ENCODE data around the gene CDC14B. TPM values are rescaled to one million over a fixed set of nuclear protein-coding genes. Genes with fewer than 3 reads are reported as not detected.
A peak's percentile ranks its signal among the peaks of the same experiment; 100 is the strongest.

The CDC14B gene
- total RNA-seq, 1 experiment from 2014 or later: 5.2 TPM

DNA sequence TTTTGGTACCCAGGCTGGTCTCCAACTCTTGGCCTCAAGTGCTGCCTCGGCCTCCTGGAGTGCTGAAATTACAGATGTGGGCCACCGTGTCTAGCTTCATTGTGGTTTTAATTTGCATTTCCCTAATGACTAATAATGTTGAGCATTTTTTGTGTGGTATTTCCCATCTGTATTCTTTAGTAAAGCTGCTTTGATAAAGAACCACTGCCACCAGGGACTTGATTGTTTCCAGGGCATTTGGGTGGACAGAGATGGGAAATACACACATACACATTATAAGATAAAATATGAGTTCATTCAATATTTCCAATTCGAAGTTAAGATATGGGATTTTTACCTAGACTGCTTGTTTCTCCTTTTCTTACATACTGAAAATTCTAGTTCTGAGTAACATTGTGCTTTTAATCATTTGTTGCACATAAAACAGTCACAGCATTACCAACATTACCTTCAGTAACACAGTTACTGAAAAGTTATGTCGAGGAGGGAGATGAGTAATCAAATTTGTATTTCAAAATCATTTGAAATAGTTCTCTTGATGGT lies 140.7 kb downstream of the CDC14B start:
- peak; percentile 41 for DNase-seq (ENCODE audit: low spot score)
- H3K27me3 ChIP-seq (replicated peaks; ENCODE audit: insufficient read depth, low read depth, low read length, poor library complexity): no peaks in the 10 kb centered on the region
- POLR2A ChIA-PET (ENCODE audit: low non-redundant PET): no interaction called here
- no peak overlapping the region for H3K27ac ChIP-seq (ENCODE audit: low read depth, low read length, poor library complexity, severe bottlenecking)
- H3K4me3 ChIP-seq (ENCODE audit: low read depth, low read length, poor library complexity, severe bottlenecking): no peak overlapping the region
- no TSS peak for BruUV-seq (replicated peaks)
- H3K4me1 ChIP-seq (ENCODE audit: insufficient read depth, low read length, poor library complexity, severe bottlenecking): peaks cover 18% of the 10 kb centered on the region
- CTCF ChIA-PET: no interaction called here
- H3K9me3 ChIP-seq (ENCODE audit: low read depth, low read length, poor library complexity, severe bottlenecking): no peaks in the 10 kb centered on the region
- TF ChIP-seq, protein P1, sequence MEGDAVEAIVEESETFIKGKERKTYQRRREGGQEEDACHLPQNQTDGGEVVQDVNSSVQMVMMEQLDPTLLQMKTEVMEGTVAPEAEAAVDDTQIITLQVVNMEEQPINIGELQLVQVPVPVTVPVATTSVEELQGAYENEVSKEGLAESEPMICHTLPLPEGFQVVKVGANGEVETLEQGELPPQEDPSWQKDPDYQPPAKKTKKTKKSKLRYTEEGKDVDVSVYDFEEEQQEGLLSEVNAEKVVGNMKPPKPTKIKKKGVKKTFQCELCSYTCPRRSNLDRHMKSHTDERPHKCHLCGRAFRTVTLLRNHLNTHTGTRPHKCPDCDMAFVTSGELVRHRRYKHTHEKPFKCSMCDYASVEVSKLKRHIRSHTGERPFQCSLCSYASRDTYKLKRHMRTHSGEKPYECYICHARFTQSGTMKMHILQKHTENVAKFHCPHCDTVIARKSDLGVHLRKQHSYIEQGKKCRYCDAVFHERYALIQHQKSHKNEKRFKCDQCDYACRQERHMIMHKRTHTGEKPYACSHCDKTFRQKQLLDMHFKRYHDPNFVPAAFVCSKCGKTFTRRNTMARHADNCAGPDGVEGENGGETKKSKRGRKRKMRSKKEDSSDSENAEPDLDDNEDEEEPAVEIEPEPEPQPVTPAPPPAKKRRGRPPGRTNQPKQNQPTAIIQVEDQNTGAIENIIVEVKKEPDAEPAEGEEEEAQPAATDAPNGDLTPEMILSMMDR (conservative IDR thresholded peaks at IDR 0.05; ENCODE audit: low read depth, low read length): no peak
- no peak for TF ChIP-seq EZH2 (IDR thresholded peaks at IDR 0.05; ENCODE audit: borderline replicate concordance, low read depth, low read length, poor library complexity, severe bottlenecking)
- intact Hi-C loops (cut with micrococcal nuclease; ENCODE audit: unreplicated experiment): no loop called here
- no peaks in the 10 kb centered on the region for H3K36me3 ChIP-seq (ENCODE audit: insufficient read depth, low read length, poor library complexity, severe bottlenecking)

DNA sequence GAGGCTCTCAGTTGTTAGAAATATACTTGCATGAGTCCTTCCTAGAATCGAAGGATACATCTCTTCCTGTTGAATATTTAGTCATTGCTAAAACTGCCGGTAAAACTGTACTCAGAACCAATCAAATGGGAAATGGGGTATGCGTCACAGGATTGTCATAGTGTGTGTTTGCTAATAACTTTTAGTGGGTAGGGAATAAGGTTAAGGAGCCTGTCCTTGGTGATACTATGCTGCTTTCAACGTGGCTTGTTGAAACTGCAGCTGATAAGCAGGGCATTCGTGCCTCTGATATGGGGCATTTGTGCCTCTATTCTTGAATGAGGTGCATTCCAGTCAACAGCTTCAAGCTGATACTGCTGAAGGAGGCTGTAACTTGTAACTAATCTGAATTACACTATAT lies 143.1 kb downstream of the CDC14B start:
- BruUV-seq (replicated peaks): no TSS peak
- ChIA-PET CTCF (no interaction called here), POLR2A (ENCODE audit: low non-redundant PET) (no interaction called here)
- H3K36me3 ChIP-seq (ENCODE audit: insufficient read depth, low read length, poor library complexity, severe bottlenecking): no peaks in the 10 kb centered on the region
- no peak overlapping the region for H3K4me3 ChIP-seq (ENCODE audit: low read depth, low read length, poor library complexity, severe bottlenecking)
- H3K27me3 ChIP-seq (replicated peaks; ENCODE audit: insufficient read depth, low read depth, low read length, poor library complexity): no peaks in the 10 kb centered on the region
- H3K27ac ChIP-seq (ENCODE audit: low read depth, low read length, poor library complexity, severe bottlenecking): no peak overlapping the region
- intact Hi-C loops (cut with micrococcal nuclease; ENCODE audit: unreplicated experiment): no loop called here
- H3K9me3 ChIP-seq (ENCODE audit: low read depth, low read length, poor library complexity, severe bottlenecking): no peaks in the 10 kb centered on the region
- no peak for TF ChIP-seq EZH2 (IDR thresholded peaks at IDR 0.05; ENCODE audit: borderline replicate concordance, low read depth, low read length, poor library complexity, severe bottlenecking)
- TF ChIP-seq, protein P1 (conservative IDR thresholded peaks at IDR 0.05; ENCODE audit: low read depth, low read length): no peak
- peaks cover 10% of the 10 kb centered on the region for H3K4me1 ChIP-seq (ENCODE audit: insufficient read depth, low read length, poor library complexity, severe bottlenecking)
- no peak for DNase-seq (ENCODE audit: low spot score)

DNA sequence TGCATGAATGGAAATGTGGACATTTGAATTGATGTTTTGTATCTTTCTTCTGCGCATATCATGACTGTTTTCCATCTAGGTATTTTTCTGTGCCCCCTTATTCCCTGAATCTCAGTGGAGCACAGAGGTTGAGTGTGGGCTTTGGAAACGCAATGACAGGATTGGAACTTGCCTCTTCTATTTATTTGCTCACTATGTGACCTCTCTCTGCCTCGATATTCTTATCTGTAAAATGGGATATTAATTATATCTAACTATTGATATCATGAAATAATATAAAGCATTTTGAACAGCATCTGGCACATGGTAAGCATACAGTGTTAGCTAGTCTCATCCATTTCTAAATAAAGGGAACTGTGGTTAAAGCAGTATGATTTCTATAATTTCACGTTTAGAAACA lies 143.6 kb downstream of the CDC14B start:
- CTCF ChIA-PET: no interaction called here
- peaks cover 10% of the 10 kb centered on the region for H3K4me1 ChIP-seq (ENCODE audit: insufficient read depth, low read length, poor library complexity, severe bottlenecking)
- no peaks in the 10 kb centered on the region for H3K36me3 ChIP-seq (ENCODE audit: insufficient read depth, low read length, poor library complexity, severe bottlenecking)
- DNase-seq (ENCODE audit: low spot score): no peak
- H3K27ac ChIP-seq (ENCODE audit: low read depth, low read length, poor library complexity, severe bottlenecking): no peak overlapping the region
- H3K4me3 ChIP-seq (ENCODE audit: low read depth, low read length, poor library complexity, severe bottlenecking): no peak overlapping the region
- no TSS peak for BruUV-seq (replicated peaks)
- no peaks in the 10 kb centered on the region for H3K9me3 ChIP-seq (ENCODE audit: low read depth, low read length, poor library complexity, severe bottlenecking)
- TF ChIP-seq, protein P1 (conservative IDR thresholded peaks at IDR 0.05; ENCODE audit: low read depth, low read length): no peak
- TF ChIP-seq EZH2 (IDR thresholded peaks at IDR 0.05; ENCODE audit: borderline replicate concordance, low read depth, low read length, poor library complexity, severe bottlenecking): no peak
- POLR2A ChIA-PET (ENCODE audit: low non-redundant PET): no interaction called here
- H3K27me3 ChIP-seq (replicated peaks; ENCODE audit: insufficient read depth, low read depth, low read length, poor library complexity): no peaks in the 10 kb centered on the region
- intact Hi-C loops (cut with micrococcal nuclease; ENCODE audit: unreplicated experiment): no loop called here

All from A673 (cell line).